UCSD-AML1 (cell line): ENCODE results near the gene DCTN1.
A peak's percentile ranks its signal among the peaks of the same experiment; 100 is the strongest.

Experiments used
- DNase-seq: peaks from one replicate; lab custom pipeline; 2025; ENCODE audit not compliant: unreplicated experiment; lab: John Stamatoyannopoulos, UW

DCTN1 gene

DNA sequence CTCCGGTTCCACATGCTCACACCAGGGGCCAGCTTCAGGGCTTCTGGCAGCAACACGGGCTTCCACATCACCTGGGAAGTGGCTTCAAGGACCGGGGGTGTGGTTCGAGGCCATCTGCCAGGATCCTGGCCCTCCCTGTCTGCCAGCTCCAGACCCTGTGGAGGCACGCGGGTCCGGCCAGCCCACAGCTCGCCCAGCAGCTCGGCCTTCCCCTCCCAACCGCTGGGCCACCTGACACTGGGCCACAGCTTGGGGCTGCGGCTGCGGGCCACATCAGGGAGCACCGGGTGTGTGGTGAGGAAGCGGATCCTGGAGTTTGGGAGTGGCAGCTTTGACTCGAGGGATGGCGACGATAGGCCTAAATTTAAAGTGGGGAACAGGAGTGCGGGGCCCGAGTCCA lies 34.3 kb upstream of the DCTN1 start:
- DNase-seq = no peak

DNA sequence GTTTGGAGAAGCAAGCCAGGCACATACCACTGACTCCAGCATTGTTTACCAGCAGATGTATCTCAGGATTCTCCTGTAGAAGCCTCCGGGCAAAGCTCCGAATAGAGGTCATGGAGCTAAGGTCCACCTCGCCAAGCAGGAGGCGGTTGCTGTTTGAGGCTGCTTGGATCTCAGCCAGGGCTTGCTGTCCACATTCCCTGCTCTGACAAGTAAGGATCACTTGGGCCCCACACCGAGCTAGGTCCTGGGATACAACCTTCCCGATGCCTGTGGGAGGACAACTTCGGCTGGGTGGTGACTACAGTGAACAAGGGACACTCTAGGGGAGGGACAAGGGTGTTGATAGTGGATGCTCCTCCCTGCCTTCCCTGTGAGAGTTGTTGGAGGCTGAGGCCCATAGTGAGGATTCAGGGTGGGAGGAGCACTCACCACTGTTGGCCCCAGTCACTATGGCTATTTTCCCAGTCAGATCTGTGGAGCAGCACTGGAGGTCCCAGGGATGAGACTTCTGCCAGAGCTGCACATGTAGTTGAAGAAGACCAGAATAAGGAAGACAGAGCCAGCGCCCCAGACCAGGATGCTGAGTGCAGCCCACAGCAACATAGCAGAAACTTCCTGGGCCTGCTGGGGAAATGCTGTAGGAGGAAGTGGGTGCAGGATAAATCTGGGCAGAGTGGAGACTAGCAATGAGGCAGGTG lies 33.0 kb upstream of the DCTN1 start:
- DNase-seq = no peak

DNA sequence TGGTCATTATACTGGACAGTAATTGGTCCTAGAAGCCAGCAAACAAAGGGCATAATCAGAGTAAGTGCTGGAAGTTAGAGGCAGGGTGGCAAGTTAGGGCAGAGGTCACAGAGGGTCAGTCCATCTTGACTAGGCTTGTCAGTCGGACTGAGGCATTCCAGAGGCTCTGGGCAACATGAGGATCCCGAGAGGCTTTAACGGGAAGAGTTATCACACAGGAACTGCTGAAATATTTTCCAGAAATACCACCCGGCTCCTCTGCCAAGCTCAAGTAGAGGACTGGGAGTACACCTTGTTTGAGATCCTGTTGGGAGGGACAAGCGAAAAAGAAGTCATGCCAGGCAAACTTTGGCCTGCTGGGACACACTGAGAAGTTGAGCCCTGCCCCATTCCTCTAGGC lies 27.6 kb upstream of the DCTN1 start:
- no peak for DNase-seq

GRCh38 chr2:74406035-74406434 lies 25.9 kb upstream of the DCTN1 start:
- DNase-seq = no peak

GRCh38 chr2:74401891-74402290 lies 21.8 kb upstream of the DCTN1 start:
- DNase-seq = no peak

GRCh38 chr2:74399785-74400184 lies 19.7 kb upstream of the DCTN1 start:
- DNase-seq = no peak

GRCh38 chr2:74396149-74396548 lies 16.0 kb upstream of the DCTN1 start:
- no peak for DNase-seq

- DNase-seq = no peak
Observed at GRCh38 chr2:74393525-74393924, 13.4 kb upstream of the DCTN1 start.

GRCh38 chr2:74392449-74392743 lies 12.3 kb upstream of the DCTN1 start:
- DNase-seq = no peak

GRCh38 chr2:74391580-74392448 lies 11.7 kb upstream of the DCTN1 start:
- DNase-seq = peak; percentile 92

- DNase-seq = no peak
Observed at GRCh38 chr2:74391209-74391579, 11.1 kb upstream of the DCTN1 start.

GRCh38 chr2:74390606-74391005 lies 10.5 kb upstream of the DCTN1 start:
- no peak for DNase-seq

GRCh38 chr2:74387346-74387745 lies 7.2 kb upstream of the DCTN1 start:
- no peak for DNase-seq

- no peak for DNase-seq
Observed at GRCh38 chr2:74385396-74385795, 5.3 kb upstream of the DCTN1 start.

- DNase-seq = no peak
Observed at GRCh38 chr2:74384051-74384450, 3.9 kb upstream of the DCTN1 start.

- no peak for DNase-seq
Observed at GRCh38 chr2:74383254-74383653, 3.1 kb upstream of the DCTN1 start.

DNA sequence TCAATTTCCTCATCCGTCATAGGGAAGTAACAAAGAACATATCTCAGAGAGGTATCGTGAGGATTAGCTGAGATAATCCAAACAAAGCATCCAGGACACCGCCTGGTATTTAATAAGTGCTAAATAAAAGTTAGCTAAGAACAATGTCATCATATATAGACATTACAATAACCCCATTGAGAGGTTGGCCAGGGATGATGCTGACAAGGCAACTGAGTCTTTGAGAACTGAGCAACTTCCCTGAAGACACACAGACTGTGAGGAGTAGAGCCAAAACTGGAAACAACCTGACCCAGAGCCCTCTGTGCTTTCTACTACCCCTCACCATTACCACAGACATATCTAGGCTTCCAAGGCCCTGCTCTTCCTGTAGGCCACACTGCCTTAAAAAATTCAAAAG lies 1.6 kb upstream of the DCTN1 start:
- DNase-seq = no peak

- no peak for DNase-seq
Observed at GRCh38 chr2:74378007-74378406, 2.1 kb downstream of the DCTN1 start.

DNA sequence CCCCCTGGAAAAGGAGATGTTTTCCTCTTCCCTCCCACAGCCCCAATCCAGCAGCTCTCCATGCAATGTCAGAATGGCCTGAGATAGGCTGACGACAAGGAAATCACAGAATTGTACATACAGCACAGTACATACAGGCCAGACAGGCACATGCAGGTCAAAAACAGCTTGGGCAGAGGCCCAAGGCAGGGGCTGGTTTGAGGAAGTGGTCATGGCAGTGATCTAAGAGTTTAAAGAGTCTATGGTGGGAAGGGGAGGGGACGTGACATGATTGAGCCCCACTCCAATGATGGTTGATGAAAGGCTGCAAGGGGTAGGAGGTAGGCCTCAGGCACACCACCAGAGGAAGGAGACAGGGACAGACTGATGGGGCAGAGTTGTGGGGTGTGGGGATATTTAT lies 4.3 kb downstream of the DCTN1 start:
- DNase-seq = no peak

- no peak for DNase-seq
Observed at GRCh38 chr2:74374509-74375205, 5.5 kb downstream of the DCTN1 start.

GRCh38 chr2:74373985-74374384 lies 6.1 kb downstream of the DCTN1 start:
- peak; percentile 51 for DNase-seq

DNA sequence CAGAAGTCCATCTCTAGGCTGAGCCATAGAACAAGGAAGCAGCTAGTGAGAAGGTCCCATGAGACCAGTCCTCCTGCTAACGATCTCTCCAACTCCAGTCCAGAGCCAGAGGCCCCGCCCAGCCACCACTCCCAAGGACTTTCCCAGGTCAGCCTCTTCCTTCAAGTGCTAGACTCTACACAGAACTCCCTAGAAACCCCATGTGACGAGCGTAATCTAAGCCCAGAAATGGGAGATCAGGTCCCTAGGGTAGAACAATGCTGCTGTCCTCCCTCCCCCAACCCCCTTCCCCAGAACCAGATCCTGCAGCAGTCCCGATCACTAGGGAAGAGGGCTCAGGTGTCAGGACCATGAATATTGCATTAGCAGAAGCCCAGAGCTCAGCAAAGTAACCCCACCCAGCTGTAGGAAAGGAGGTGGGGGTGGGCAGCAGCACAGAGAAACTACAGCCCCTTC lies 6.9 kb downstream of the DCTN1 start:
- DNase-seq = no peak
